ENCODE measurements around the gene CFAP20DC.
"Not testable (repeated sequence)": the region's sequence is repeated elsewhere in the genome, so short reads cannot be mapped to it uniquely, and the experiment has no call there.

The CFAP20DC gene

DNA sequence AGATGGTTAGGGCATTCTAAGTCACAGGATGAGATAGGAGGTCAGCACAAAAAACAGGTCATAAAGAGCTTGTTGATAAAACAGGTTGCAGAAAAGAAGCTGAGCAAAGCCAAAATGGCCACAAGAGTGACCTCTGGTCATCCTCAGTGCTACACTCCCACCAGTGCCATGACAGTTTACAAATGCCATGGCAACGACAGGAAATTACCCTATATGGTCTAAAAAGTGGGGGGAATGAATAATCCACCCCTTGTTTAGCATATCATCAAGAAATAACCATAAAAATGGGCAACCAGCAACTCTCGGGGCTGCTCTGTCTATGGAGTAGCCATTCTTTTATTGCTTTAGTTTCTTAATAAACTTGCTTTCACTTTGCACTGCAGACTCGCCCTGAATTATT is 353.0 kb downstream of the CFAP20DC start:
- not testable (repeated sequence) for DNase-seq (ENCODE audit: low read depth in 2 of 2)

- DNase-seq (ENCODE audit: low read depth in 2 of 2) = no peak
Measured at GRCh38 chr3:58696093-58696492, 353.7 kb downstream of the CFAP20DC start.

GRCh38 chr3:58695284-58695683 is 354.5 kb downstream of the CFAP20DC start:
- not testable (repeated sequence) for DNase-seq (ENCODE audit: low read depth in 2 of 2)

GRCh38 chr3:58693940-58694850 is 355.6 kb downstream of the CFAP20DC start:
- DNase-seq (ENCODE audit: low read depth in 2 of 2) = no peak

DNA sequence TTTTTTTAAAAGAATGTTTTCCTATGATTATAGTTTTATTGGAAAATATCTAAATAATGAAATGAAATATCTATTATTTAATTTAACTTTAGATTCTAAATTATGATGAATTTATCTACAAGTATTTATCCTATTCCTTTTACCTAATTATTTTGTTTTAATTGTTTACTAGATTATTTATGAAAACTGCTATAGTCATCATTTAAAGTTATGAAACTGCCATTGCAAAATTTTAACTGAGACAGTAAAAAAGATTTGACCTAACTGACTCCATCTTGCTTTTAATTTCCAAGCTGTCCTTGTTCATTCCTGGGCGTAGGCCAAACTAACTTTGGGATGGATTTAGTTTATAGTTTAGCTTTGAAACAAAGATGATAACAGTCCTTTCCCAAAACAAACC is 357.3 kb downstream of the CFAP20DC start:
- no peak for DNase-seq (ENCODE audit: low read depth in 2 of 2)
